ENCODE data around the gene FBXL13. TPM values are rescaled to one million over a fixed set of nuclear protein-coding genes. Genes with fewer than 3 reads are reported as not detected.
"Not testable (repeated sequence)": the region's sequence is repeated elsewhere in the genome, so short reads cannot be mapped to it uniquely, and the experiment has no call there.

The FBXL13 gene
- total RNA-seq, 1 experiment from 2014 or later: 0.96 TPM

DNA sequence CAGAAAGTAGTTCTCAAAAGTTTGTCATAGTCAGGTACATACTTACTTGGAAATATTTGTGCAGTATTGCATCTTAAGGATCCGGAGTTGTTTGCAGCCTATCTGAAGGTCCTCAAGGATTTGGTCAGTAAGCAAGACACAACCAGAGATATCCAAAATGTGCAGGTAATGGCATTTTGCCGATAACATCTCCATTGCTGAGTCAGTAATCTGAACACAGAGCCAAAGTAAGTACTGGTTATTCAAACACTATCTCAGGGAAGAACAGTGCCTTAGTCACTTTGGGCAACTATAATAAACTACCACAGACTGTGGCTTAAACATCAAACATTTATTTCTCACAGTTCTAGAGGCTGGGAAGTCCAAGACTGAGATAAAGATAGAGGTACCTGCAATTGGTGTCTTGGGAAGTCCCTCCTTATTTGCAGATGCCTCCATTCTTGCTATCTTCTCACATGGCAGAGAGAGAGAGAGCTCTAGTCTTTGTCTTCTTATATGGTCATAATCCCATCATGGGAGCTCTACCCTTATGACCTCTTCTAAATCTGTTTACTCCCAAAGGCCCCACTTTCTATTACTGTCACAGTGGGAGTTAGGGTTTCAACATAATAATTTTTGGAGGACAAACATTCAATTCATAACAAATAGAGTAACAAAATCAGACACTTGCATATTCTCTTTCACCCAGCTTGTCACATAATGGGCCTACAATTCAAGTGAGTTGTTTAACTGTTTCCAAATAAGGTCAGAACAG is 252.4 kb downstream of the FBXL13 start:
- DNase-seq (ENCODE audit: low read depth): no peak

DNA sequence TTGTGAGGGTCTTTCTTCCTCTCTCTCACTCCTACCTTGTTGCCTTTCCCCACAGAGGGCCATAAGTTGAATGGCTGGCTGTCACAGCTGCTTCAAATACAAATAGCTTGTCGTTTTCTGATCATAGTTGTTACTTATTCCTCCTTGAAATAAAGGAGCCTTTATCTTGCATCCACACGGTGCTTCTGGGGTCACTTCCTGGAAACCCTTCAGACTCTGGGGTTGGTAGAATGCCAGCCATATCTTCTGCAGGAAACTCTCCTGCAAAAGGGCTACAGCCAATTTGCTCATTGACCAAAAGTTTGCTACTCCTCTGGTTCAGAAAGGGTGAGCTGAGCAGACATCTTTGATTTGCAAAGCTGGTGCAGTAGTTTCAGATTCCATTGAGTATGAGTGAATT is 255.4 kb downstream of the FBXL13 start:
- DNase-seq (ENCODE audit: low read depth): no peak

DNA sequence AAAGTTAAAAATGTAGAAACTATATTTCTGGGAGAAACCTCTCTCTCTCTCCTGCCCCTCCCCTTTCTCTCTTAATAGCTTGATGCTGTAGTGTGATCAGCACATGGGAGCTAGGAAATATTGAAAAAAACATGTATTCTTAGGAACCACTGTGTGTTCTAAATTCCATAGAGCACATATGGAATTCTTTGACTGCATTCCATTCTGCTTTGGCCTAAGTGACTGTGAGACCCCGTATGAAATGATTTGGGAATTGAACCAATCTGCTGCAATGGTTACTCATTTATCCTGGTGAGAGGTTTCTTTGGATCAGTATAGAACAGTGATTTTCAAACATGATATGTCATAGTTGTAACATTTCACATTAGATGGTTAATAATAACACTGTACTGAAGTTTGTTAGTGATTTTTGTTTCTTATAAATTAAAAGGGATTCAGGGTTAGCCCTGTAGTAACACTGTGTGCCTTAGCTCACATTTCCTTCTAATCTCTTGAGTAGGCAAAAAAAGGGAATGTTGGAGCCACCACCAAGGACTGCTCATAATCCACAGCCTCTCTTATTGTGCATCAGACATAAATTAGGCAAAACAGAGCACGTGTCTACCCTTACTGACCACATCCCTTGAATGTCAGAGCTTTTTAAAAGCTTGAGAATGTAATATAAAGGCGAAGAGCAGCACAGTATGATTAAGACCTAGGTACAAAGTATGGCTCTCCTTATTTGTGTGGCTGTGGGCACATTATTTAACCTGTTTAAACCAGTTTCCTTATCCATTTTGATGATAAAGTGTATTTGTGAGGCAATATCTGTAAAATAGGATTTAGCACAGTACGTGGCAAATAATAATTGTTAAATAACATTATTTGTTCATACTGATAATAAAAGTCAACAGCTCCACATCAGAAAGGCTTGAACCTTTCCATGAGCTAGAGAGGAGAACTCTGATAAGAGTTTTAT is 256.7 kb downstream of the FBXL13 start:
- DNase-seq (ENCODE audit: low read depth): no peak

DNA sequence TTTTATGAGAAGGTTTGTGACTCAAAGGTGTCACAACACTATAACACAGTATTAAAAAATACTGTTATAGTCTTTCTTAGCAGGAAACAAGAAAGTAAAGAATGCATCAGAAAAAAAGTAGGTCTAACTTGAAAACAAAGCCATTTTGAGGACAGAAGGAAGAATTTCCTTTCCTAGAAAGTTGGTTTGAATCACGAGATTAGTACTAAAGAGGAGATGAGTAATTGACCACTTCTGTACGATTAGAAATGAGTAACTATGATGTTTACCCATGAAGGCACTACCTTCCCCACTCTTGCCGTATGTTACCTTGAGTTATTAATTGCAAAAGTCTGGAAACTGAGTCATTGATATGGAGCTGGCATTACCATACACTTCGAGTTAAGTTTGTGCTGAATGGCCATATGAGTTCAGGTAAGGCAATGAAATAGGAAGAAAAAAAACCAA is 260.5 kb downstream of the FBXL13 start:
- peak; percentile 48 for DNase-seq (ENCODE audit: low read depth)

DNA sequence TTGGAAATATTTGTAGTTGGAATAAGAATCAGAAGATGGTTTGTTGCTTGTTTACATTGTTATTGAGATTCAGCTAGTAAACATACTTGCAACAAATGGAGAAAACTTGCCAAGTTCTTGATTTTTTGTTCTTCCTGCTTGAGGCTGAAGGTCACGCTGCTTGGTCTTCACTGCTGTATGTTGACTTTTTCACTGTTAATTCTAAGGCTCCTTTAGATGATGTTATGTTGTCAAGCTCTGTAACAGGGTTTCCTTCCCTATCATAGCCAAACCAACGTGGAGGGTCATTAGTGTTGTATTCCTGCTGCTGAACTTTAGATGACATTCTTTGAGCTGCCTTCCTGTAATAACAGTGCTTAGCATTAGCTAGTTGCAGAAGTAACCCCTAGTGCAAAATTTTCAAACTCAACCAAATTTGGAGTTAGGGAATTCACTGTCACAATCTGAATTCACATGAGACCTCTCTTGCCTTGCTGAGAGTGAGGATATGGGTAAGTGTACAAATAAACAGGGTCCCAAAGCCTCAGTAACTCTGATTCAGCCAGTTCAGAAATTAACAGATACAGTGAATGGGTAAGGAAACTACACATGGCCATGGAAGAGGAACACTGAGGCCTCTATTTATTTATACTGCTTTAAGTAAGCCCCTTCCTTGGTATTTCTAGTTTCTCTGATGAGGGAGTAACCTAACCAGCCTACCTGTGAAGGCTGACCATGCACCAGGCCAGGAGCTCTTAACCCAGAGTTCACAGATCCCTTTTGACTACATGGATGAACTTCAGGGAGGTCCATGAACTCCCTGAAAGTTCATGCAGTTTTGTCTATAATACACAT is 261.2 kb downstream of the FBXL13 start:
- DNase-seq (ENCODE audit: low read depth): no peak

DNA sequence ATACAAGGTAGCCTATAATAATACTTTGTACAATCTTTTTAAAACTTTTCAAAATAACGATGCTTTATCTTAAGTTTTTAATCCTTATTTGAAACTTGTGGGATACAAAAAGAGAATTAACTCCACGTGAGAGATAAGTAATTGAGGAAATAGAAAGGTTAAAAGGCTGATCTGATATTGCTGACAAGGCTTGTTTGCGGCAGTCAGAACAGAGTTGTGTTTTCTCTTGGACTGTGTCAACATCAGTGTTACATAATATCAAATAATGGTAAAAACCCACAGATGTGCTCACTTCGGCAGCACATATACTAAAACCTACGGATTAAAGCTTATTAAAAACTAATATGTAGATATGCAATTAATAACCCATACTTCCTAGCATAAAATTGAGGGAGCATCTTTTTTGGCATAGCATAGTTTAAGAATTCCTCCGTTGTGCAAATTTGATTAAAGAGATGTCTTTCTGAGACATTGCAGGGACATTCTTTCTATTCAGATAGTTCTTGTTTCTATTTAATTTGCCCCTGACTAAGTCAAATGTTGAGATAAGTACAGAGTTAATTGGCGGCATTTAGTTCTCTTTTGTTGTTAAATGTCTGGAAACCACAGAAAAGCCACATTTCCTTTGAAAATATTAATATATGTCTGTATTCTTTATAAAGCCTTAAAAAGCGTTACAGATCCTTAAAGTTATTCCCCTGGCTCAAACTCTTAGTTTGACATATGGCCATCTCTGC is 262.5 kb downstream of the FBXL13 start:
- DNase-seq (ENCODE audit: low read depth): no peak

DNA sequence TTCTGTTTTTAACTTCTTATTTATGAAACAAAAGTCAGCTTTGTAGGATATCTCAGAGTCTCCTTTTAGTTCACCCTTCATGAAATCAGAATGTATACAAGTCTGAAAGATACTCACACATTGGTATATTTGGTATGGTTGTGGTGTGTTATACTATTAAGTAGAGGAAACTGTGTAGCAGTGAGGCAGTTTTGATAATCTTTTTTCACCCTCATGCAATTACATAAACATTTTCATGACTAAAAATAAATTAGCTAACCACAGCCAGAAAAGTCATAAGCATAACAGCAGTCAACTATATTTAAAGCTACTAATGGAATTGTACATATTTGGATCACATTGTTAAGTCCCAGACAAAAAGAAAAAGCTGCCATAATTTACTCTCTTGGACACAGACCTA is 263.7 kb downstream of the FBXL13 start:
- DNase-seq (ENCODE audit: low read depth): no peak

DNA sequence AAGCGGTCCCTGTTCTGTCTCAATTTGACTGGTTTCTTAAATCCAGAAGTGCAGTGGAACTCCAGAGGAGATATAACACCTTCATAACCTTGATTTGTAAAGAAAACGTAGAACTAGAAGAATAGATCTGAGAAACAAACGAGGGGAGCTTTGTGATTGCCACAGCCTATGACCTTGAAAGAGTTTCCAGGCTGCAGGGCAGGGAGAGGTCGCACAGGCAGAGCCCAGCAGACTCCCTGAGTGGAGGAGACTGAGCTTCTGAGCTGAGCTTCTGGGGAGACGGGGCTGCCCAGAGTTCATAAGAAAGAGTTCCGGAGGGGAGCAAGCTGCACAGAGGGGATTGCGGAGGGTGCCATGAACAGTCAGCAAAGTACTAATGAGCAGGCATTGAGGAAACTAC is 268.0 kb downstream of the FBXL13 start:
- DNase-seq (ENCODE audit: low read depth): no peak

DNA sequence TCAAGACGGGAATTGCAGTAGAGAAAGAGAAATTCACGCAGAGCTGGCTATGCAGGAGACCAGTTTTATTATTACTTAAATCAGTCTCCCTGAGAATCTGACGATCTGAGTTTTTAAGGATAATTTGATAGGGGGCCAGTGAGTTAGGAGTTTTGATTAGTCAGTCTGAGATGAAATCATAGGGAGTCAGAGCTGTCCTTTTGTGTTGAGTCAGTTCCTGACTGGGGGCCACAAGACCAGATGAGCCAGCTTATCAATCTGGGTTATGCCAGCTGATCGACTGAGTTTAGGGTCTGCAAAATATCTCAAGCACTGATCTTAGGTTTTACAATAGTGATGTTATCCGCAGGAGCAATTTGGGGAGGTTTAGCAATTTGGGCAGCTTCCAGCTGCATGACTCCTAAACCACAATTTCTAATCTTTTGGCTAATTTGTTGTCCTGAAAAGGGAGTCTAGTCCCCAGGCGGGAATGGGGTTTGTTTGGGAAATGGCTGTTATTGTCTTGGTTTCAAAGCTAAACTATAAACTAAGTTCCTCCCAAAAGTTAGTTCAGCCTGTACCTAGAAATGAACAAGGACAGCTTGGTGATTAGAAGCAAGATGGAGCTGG is 278.5 kb downstream of the FBXL13 start:
- DNase-seq (ENCODE audit: low read depth): peak; percentile 82

DNA sequence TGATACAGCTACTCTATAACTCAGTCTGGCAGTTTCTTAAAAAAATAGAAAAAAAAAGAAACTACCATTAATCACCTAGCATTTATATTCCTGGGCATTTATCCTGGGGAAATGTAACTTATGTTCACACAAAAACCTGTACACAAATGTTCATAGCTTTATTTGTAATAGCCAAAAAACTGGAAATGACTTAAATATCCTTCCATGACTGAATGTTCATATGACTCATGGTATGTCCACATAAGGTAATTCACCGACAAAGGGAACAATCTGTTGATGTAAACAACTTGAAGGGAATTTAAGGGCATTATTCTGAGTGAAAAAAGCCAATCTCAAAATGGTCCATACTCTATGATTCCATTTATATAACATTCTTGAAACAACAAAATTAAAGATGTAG is 280.0 kb downstream of the FBXL13 start:
- DNase-seq (ENCODE audit: low read depth): peak; percentile 9

DNA sequence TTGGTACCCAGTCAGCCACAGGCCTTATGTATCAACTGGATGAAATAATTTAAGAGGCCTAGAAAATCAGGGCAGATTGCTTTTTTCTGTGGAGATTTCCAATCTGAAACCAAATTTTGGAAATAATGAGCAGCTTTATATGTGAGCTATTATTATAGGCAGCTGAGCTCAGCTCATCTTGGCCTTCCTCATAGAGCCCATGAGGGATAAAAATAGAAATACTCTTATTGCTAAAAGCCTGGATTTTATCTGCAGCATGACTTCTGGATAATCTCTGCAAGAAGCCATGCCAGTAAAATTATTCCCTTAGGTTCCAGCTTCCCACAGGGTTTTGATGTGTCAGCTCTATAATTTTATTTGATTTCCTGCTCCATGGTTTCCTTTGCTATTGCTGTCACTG is 282.8 kb downstream of the FBXL13 start:
- not testable (repeated sequence) for DNase-seq (ENCODE audit: low read depth)

DNA sequence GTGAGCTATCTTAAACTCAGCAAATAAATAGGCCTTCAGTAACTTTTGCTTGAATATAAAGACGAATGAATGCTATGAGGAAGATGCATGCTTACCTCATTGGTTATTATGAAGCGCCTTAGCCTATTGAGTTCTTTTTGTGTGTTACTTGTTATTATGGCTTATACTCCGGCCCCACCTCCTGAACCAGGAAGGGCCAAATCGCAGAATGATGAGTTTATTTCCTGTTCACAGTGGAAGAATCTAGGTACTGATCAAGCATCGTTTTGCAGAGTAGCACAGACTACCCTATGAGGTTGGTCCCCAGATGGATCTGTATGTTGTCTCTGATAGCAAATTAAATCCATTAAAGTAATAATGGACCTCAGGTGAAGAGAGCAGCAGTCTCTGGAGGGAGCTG is 283.2 kb downstream of the FBXL13 start:
- DNase-seq (ENCODE audit: low read depth): not testable (repeated sequence)

DNA sequence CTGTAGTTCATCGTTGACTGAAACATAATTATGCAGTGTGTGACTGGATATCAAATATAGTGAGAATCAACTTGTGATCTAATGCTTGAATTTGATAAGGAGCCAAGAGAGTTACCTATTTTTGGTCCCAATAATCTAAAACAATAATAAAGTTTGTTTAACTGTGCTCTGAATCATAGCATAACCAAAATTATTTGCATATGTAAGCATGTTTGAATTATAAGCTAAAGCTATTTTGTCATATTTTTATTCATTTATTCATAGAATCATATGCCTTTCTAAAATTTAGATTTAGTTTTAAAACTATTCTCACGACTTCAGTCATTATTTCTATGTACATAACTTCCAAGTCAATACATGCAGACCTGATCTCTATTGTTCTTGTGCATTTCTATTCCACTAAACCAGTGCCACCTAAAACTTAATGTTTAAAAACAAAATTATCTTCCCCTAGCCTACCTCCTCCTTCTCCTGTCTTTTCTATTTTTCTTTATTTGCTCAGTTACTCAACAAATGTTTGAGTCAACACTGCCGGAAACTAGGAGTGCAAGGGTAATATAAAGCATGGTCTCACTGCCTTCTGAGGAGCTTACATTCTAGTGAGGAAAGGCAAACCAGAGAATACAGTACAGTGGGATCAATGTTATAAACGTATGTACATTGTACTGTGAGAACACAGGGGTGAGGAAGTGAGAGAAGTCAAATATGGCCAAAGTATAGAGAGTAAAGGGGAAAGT is 284.1 kb downstream of the FBXL13 start:
- not testable (repeated sequence) for DNase-seq (ENCODE audit: low read depth)

DNA sequence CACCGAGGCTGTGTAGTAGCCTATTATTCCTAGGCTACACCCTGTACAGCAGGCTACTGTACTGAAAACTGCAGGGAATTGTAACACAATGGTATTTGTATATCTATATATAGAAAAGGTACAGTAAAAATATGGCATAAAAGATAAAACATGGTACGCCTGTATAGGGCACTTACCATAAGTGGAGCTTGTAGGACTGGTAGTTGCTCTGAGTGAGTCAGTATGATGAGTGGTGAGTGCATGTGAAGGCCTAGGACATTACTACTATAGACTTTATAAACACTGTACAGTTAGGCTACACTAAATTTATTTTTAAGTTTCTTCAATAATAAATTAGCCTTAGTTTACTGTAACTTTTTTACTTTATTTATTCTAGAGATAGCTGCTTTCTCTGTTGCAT is 285.8 kb downstream of the FBXL13 start:
- not testable (repeated sequence) for DNase-seq (ENCODE audit: low read depth)

DNA sequence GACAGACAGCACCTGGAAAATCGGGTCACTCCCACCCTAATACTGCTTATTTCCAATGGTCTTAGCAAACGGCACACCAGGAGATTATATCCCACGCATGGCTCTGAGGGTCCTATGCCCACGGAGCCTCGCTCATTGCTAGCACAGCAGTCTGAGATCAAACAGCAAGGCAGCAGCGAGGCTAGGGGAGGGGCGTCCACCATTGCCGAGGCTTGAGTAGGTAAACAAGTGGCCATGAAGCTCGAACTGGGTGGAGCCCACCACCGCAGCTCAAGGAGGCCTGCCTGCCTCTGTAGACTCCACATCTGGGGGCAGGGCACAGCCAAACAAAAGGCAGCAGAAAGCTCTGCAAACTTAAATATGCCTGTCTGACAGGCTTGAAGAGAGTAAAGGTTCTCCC is 293.7 kb downstream of the FBXL13 start:
- DNase-seq (ENCODE audit: low read depth): not testable (repeated sequence)

DNA sequence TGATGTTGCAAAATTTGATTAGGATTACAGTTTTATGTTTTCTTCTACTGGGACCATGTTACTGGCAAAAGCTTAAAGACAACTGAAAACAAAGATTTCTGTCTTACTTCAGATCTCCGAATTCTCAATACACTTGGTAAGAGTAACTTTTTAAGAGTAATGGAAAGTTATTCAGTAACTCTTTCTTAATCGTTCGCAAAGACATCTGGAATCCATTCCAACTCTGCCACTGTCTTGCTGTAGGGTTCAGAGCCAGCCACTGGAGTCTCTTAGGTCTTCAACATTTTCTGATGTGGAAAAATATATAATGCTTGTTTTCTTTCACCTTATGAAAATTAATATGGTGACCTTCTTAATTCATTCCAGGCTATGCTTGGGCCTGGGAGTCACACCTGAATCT is 295.9 kb downstream of the FBXL13 start:
- not testable (repeated sequence) for DNase-seq (ENCODE audit: low read depth)

DNA sequence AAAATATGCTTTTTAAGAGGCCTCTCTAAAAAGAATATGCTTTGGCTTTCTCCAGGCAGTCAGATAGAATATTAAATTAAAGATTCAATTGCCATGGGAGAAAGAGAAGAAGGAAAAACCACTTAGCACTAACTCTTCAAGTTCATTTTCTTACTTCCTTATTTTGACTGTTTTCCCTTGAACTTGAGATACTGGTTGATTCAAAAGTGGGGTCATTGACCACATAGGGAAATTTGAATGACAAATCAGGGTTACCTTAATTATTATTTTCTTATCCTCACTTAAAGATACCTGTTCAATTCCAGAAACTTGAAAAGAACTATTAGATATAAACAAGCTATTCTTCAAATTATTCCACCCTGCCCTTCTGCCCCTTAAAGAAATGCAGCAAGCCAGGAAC is 298.4 kb downstream of the FBXL13 start:
- DNase-seq (ENCODE audit: low read depth): not testable (repeated sequence)

DNA sequence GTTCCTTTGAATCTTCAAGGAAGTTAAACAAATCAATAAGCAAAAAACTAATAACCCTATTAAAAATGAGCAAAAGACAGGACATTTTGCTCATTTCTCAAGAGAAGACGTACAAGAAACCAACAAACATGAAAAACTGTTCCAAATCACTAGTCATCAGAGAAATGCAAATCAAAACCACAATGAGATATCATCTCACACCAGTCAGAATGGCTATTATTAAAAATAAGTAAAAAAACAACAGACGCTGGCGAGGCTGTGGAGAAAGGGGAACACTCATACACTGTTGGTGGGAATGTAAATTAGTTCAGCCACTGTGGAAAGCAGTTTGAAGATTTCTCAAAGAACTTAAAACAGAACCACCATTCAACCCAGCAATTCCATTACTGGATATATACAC is 304.1 kb downstream of the FBXL13 start:
- not testable (repeated sequence) for DNase-seq (ENCODE audit: low read depth)

DNA sequence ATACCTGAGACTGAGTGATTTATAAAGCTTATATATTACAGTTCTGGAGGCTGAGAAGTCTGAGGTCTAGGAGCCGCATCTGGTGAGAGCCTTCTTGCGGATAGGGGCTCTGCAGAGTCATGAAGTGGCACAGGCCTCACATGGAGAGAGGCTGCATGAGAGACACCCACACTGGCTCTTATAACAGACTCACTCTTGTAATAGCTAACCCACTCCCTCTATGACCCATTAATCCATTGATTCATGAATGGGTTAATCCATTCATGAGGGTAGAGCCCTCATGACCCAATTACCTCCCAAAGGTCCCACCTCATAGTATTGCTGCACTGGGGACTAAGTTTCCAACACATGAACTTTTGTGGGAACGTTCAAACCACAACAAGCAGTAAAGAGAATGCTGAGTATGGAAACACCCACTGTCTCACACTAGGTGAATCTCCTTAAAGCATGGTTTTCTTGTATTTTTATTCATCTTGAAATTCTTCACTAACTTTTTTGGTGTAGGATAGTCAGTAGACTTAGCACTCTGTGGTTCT is 304.9 kb downstream of the FBXL13 start:
- DNase-seq (ENCODE audit: low read depth): not testable (repeated sequence)
